AG04450 (cell line): ENCODE measurements around the gene SLC8B1. TPM values are rescaled to one million over a fixed set of nuclear protein-coding genes. Genes with fewer than 3 reads are reported as not detected.

Experiments
- CTCF ChIA-PET: fragments of 300-600, 350-600 bp; formaldehyde crosslinking; extraction: SDS; loops from one replicate; lab custom pipeline; 2022; ENCODE audit warnings: antibody characterized with exemption, inconsistent platforms; lab: Charles Lee
- POLR2A ChIA-PET: fragments of 350-600 bp; formaldehyde crosslinking; extraction: SDS; loops from one replicate; lab custom pipeline; 2021; ENCODE audit warnings: antibody characterized with exemption, inconsistent platforms; lab: Yijun Ruan, JAX
- DNase-seq: peaks from one replicate; pipeline ENCODE4 v3.0.0-alpha.2; 2011; ENCODE audit warnings: low read depth, low spot score
- H3K27ac ChIP-seq: one replicate; pipeline ENCODE4 v1.5.1; 2012; ENCODE audit warnings: low read depth, low read length, control low read depth
- H3K27me3 ChIP-seq: one replicate; pipeline ENCODE4 v1.6.0; 2012; ENCODE audit warnings: low read length; ENCODE audit not compliant: control insufficient read depth, insufficient read depth
- H3K4me3 ChIP-seq: 2 replicates; pipeline ENCODE4 v1.5.1; 2011; ENCODE audit warnings: mild to moderate bottlenecking, low read depth, low read length, control low read depth
- H3K9me3 ChIP-seq: 2 replicates; pipeline ENCODE4 v1.5.1; 2012; ENCODE audit warnings: low read length; ENCODE audit not compliant: control insufficient read depth, insufficient read depth
- CTCF ChIP-seq: IDR thresholded peaks from 2 replicates; pipeline ENCODE4 v1.5.1; 2011; ENCODE audit warnings: low read depth, low read length, control low read depth, inconsistent platforms
- polyA plus RNA-seq: library from polyadenylated mRNA; depleted of rRNA; stranded (reverse); fragments of >200 nt; gene quantifications from 2 replicates; pipeline ENCODE4 v1.2.3, GENCODE V29; 2011

The SLC8B1 gene
- polyA plus RNA-seq, 1 experiment: 12.1 TPM

GRCh38 chr12:113261847-113262470 lies 73.0 kb downstream of the SLC8B1 start:
- no peak for DNase-seq
- no peaks in the 10 kb centered on the region; the same call in 1 of the 2 replicates for H3K9me3 ChIP-seq
- H3K27ac ChIP-seq: no peak overlapping the region
- no peak overlapping the region for H3K4me3 ChIP-seq
- H3K27me3 ChIP-seq: no peaks in the 10 kb centered on the region
- CTCF ChIA-PET: no interaction called here
- no peak for TF ChIP-seq CTCF
- POLR2A ChIA-PET: no interaction called here

- no peak for DNase-seq
- H3K4me3 ChIP-seq: no peak overlapping the region
- no peaks in the 10 kb centered on the region for H3K9me3 ChIP-seq
- no peak overlapping the region for H3K27ac ChIP-seq
- CTCF ChIA-PET: no interaction called here
- TF ChIP-seq CTCF: no peak
- POLR2A ChIA-PET: no interaction called here
- no peaks in the 10 kb centered on the region for H3K27me3 ChIP-seq
Observed at GRCh38 chr12:113260636-113261300, 74.1 kb downstream of the SLC8B1 start.

GRCh38 chr12:113260127-113260526 lies 74.8 kb downstream of the SLC8B1 start:
- Histone ChIP-seq H3K4me3 (no peak overlapping the region), H3K27me3 (no peaks in the 10 kb centered on the region), H3K9me3 (no peaks in the 10 kb centered on the region), H3K27ac (no peak overlapping the region)
- ChIA-PET CTCF (no interaction called here), POLR2A (interaction anchor here (0.6 kb wide), 1 partner anchor 98 kb away, joined by 5 read pairs; no protein-coding TSS in a partner anchor)
- no peak for TF ChIP-seq CTCF
- DNase-seq: no peak

GRCh38 chr12:113257564-113257963 lies 77.3 kb downstream of the SLC8B1 start:
- Histone ChIP-seq H3K9me3 (peaks cover 7% of the 10 kb centered on the region), H3K27me3 (no peaks in the 10 kb centered on the region), H3K27ac (no peak overlapping the region), H3K4me3 (no peak overlapping the region)
- TF ChIP-seq CTCF: no peak
- DNase-seq: no peak
- CTCF ChIA-PET: interaction anchor here (1.1 to 1.2 kb wide), 2 partner anchors 60 to 168 kb away, joined by 3 to 4 read pairs; no protein-coding TSS in a partner anchor
- POLR2A ChIA-PET: no interaction called here

GRCh38 chr12:113254298-113254697 lies 80.6 kb downstream of the SLC8B1 start:
- no peak overlapping the region for H3K27ac ChIP-seq
- ChIA-PET CTCF (interaction anchor here (0.6 kb wide), 1 partner anchor 81 kb away, joined by 6 read pairs; no protein-coding TSS in a partner anchor), POLR2A (interaction anchor here (1.0 kb wide), 1 partner anchor 9 kb away, joined by 4 read pairs; no protein-coding TSS in a partner anchor)
- H3K4me3 ChIP-seq: no peak overlapping the region
- no peak for TF ChIP-seq CTCF
- H3K9me3 ChIP-seq: peaks cover 12% of the 10 kb centered on the region
- no peaks in the 10 kb centered on the region for H3K27me3 ChIP-seq
- no peak for DNase-seq
